K562 (cell line): Measurements from ENCODE around the gene COL4A2. TPM values are rescaled to one million over a fixed set of nuclear protein-coding genes. Genes with fewer than 3 reads are reported as not detected.

Source experiments
- ATAC-seq: fragments of 200-7000 bp; cut with Tn5 transposase; 3 replicates; pipeline ENCODE4 v1.9.1; 2020; ENCODE audit warnings: moderate library complexity
- BruUV-seq: library from RNA; stranded (reverse); fragments of 400-500 nt; replicated peaks from 2 replicates; lab custom pipeline; 2021; lab: Mats Ljungman, UMichigan
- CTCF ChIA-PET: fragments of 300-600 bp; formaldehyde crosslinking; extraction: SDS; loops from one replicate; lab custom pipeline; 2021; ENCODE audit warnings: low intra/inter-chr PET ratio; lab: Yijun Ruan, JAX
- POLR2A ChIA-PET: fragments of 300-600, 350-650 bp; sonication (Branson Sonifier 250); formaldehyde crosslinking; extraction: SDS; loops from one replicate; lab custom pipeline; 2021; ENCODE audit warnings: antibody characterized with exemption, inconsistent platforms; lab: Yijun Ruan, JAX
- DNase-seq, 4 experiments: peaks; one replicate each; pipeline versions ENCODE4 v3.0.0 to v3.0.0-alpha.2; 2011 to 2018; ENCODE audit warnings: low spot score in 3 of 4, mixed read lengths in 3 of 4; ENCODE audit errors: extremely low read depth in 1 of 4
- FAIRE-seq: peaks from 2 replicates; lab custom pipeline; 2011; peaks lifted over from hg19 to GRCh38; lab: Jason Lieb, UNC
- H2AFZ ChIP-seq: 2 replicates; pipeline ENCODE4 v1.6.0; 2011; ENCODE audit warnings: low read depth, low read length, control low read depth, inconsistent platforms
- H3K27ac ChIP-seq: fragments of 200-600 bp; 3 replicates; pipeline ENCODE4 v1.8.0; 2011; ENCODE audit warnings: low read depth, mild to moderate bottlenecking, control low read depth, inconsistent platforms, low read length, moderate library complexity, mixed read lengths; ENCODE audit errors: extremely low read depth
- H3K27me3 ChIP-seq, 2 experiments: fragments of 300-600 bp in 1 of 2; 2 replicates in 1 of 2; 3 replicates in 1 of 2; pipeline versions ENCODE4 v1.6.0 to v1.8.0; 2011; ENCODE audit warnings: inconsistent platforms in 2 of 2, low read length in 2 of 2, mild to moderate bottlenecking in 1 of 2, mixed read lengths in 1 of 2, moderate library complexity in 1 of 2; ENCODE audit not compliant: control insufficient read depth in 2 of 2, insufficient read depth in 2 of 2
- H3K36me3 ChIP-seq: fragments of 300-600 bp; 3 replicates; pipeline ENCODE4 v1.8.0; 2011; ENCODE audit warnings: mild to moderate bottlenecking, low read length, inconsistent platforms; ENCODE audit not compliant: control insufficient read depth, insufficient read depth
- H3K4me1 ChIP-seq, 2 experiments: fragments of 200-600 bp in 1 of 2; replicated peaks in 1 of 2; 2 replicates in 1 of 2; 3 replicates in 1 of 2; pipeline versions ENCODE4 v1.5.1 to v1.8.0; 2011; ENCODE audit warnings: inconsistent platforms in 2 of 2, low read length in 2 of 2, mild to moderate bottlenecking in 1 of 2, mixed read lengths in 1 of 2, moderate library complexity in 1 of 2; ENCODE audit not compliant: control insufficient read depth in 2 of 2, insufficient read depth in 2 of 2
- H3K4me2 ChIP-seq: 2 replicates; pipeline ENCODE4 v1.6.1; 2011; ENCODE audit warnings: low read length, control low read depth, inconsistent platforms, mixed read lengths; ENCODE audit not compliant: insufficient read depth
- H3K4me3 ChIP-seq: fragments of 200-600 bp; sonication (generic), shearing (Covaris generic); 2 replicates; pipeline ENCODE4 v1.5.1; 2016; ENCODE audit warnings: control low read depth, inconsistent platforms
- H3K79me2 ChIP-seq: fragments of 200-600 bp; 3 replicates; pipeline ENCODE4 v1.8.0; 2011; ENCODE audit warnings: low read length, inconsistent platforms; ENCODE audit not compliant: control insufficient read depth, insufficient read depth
- H3K9ac ChIP-seq, 2 experiments: 2 replicates each; pipeline versions ENCODE4 v1.6.0 to v1.6.1; 2011; ENCODE audit warnings: low read depth in 2 of 2, low read length in 2 of 2, control low read depth in 1 of 2, inconsistent platforms in 1 of 2, mild to moderate bottlenecking in 1 of 2, mixed read lengths in 1 of 2; ENCODE audit not compliant: insufficient read depth in 1 of 2
- H3K9me1 ChIP-seq: one replicate; pipeline ENCODE4 v1.6.0; 2011; ENCODE audit warnings: inconsistent platforms, mild to moderate bottlenecking, low read length, moderate library complexity; ENCODE audit not compliant: control insufficient read depth, insufficient read depth
- H3K9me3 ChIP-seq: replicated peaks from 2 replicates; pipeline ENCODE4 v1.5.1; 2011; ENCODE audit warnings: low read depth, low read length, inconsistent platforms; ENCODE audit not compliant: control insufficient read depth, insufficient read depth
- H4K20me1 ChIP-seq: replicated peaks from 2 replicates; pipeline ENCODE4 v1.6.1; 2011; ENCODE audit warnings: low read length, inconsistent platforms, mixed read lengths; ENCODE audit not compliant: control insufficient read depth, insufficient read depth
- ATF4 ChIP-seq: fragments of 450-650 bp; formaldehyde crosslinking; IDR thresholded peaks from 2 replicates; pipeline ENCODE4 v1.4.0; 2022; ENCODE audit warnings: mild to moderate bottlenecking, moderate library complexity
- CCNT2 ChIP-seq: IDR thresholded peaks from 2 replicates; pipeline ENCODE4 v1.6.1; 2011; ENCODE audit warnings: borderline replicate concordance, low read depth, mild to moderate bottlenecking, moderate library complexity, mixed read lengths, low read length; ENCODE audit not compliant: insufficient read length; ENCODE audit errors: extremely low read depth
- KAT8 ChIP-seq: fragments of 450-650 bp; IDR thresholded peaks from 2 replicates; pipeline ENCODE4 v1.6.1; 2016; ENCODE audit warnings: low read depth, mild to moderate bottlenecking
- L3MBTL2 ChIP-seq: fragments of 450-650 bp; IDR thresholded peaks from 2 replicates; pipeline ENCODE4 v1.6.1; 2016; ENCODE audit warnings: mild to moderate bottlenecking, moderate library complexity
- NKRF ChIP-seq: fragments of 450-650 bp; IDR thresholded peaks from 2 replicates; pipeline ENCODE4 v1.6.1; 2016; ENCODE audit warnings: borderline replicate concordance
- PHB ChIP-seq: fragments of 250-450 bp; sonication (Bioruptor Pico); IDR thresholded peaks from 2 replicates; pipeline ENCODE4 v1.5.0; 2021
- PHF21A ChIP-seq: fragments of 450-650 bp; IDR thresholded peaks from 2 replicates; pipeline ENCODE4 v1.6.1; 2017; ENCODE audit warnings: low read depth, borderline replicate concordance
- PML ChIP-seq: IDR thresholded peaks from 2 replicates; pipeline ENCODE4 v1.6.1; 2012; ENCODE audit warnings: low read length, inconsistent platforms
- ZNF253 ChIP-seq: fragments of 250-450 bp; sonication (Bioruptor Pico); conservative IDR thresholded peaks from 2 replicates; pipeline ENCODE4 v1.6.1; 2021; ENCODE audit warnings: mild to moderate bottlenecking
- ZNF347 ChIP-seq: fragments of 450-650 bp; formaldehyde crosslinking; IDR thresholded peaks from 2 replicates; pipeline ENCODE4 v1.4.0; 2020; ENCODE audit warnings: low read depth, mild to moderate bottlenecking, moderate library complexity
- ZNF639 ChIP-seq, 2 experiments: fragments of 200-800 bp in 1 of 2; sonication (Bioruptor generic) in 1 of 2; sonication (generic) in 1 of 2; formaldehyde crosslinking in 1 of 2; IDR thresholded peaks in 1 of 2; conservative IDR thresholded peaks in 1 of 2; 2 replicates each; pipeline versions ENCODE4 v1.5.0 to v1.6.1; 2016 to 2020; ENCODE audit warnings: missing compliant biosample characterization in 1 of 2, missing genetic modification characterization in 1 of 2, missing genetic modification reagents in 1 of 2
- ZSCAN32 ChIP-seq: fragments of 450-650 bp; formaldehyde crosslinking; IDR thresholded peaks from 2 replicates; pipeline ENCODE4 v1.4.0; 2020; ENCODE audit warnings: mild to moderate bottlenecking, moderate library complexity
- WGBS: fragments of 100-300 bp; shearing (Covaris generic); methylation state at CpG from one replicate; pipeline ENCODE4 v1.1.6; 2016; ENCODE audit warnings: low coverage, mixed read lengths; ENCODE audit not compliant: insufficient coverage; ENCODE audit errors: missing lambda C conversion rate; 5-methylcytosine and 5-hydroxymethylcytosine counted together
- in situ Hi-C: fragments of 300-500 bp; cut with MboI; formaldehyde crosslinking; loops from 4 replicates; pipeline ENCODE4 v1.15.0; 2018; ENCODE audit warnings: inconsistent platforms, mixed read lengths
- intact Hi-C: fragments of 100-400 bp; cut with micrococcal nuclease; formaldehyde crosslinking; loops from 2 replicates; pipeline ENCODE4 v1.14.2; 2022
- polyA plus RNA-seq, 8 experiments: library from polyadenylated mRNA; depleted of rRNA in 4 of 8; stranded (reverse) in 5 of 8; unstranded in 3 of 8; fragments of >200 nt; fragmentation: Nextera tagmentation in 2 of 8; fragmentation: Illumina TruSeq in 1 of 8; extraction: Ambion mirVana in 2 of 8; extraction: Trizol in 1 of 8; gene quantifications; 2 replicates each; pipeline versions ENCODE4 v1.2.1 to v1.2.3, GENCODE V29; 2011 to 2014; ENCODE audit warnings: inconsistent platforms in 1 of 8, missing spikeins in 1 of 8
- total RNA-seq, 7 experiments: library from RNA; depleted of rRNA in 6 of 7; stranded (reverse); fragments of >200 nt in 6 of 7; fragmentation: Illumina TruSeq in 2 of 7; extraction: Trizol in 2 of 7; gene quantifications; 2 replicates each; pipeline versions ENCODE4 v1.2.1 to v1.2.3, GENCODE V29; 2011 to 2021; ENCODE audit warnings: low replicate concordance in 1 of 7

COL4A2 gene
- total and polyA plus RNA-seq, 9 of the 15 experiments (the other 6 are each of a cell fraction or from before 2014, with no cell fraction given): 0.13 to 15.2 (median 8.1) TPM

DNA sequence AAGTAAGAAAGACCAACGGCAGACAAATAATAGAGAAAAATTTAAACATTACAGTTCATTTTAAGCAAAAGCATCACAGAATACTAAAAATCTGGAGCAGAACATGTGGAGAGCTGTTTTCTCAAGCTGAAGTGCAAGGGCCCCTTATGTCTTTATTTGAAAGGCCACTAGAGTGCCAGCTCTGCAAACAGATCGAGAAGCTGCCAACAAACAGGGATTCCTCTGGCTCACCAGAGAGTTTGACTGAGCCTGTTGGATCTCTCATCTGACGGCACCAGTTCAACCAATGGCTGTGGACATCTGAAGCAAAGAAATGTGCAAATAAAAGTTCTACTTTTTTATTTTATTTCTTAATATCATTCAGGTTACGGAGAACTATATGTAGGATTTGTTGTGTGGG, 119.7 kb downstream of the COL4A2 start (continued):
- no peak for TF ChIP-seq CCNT2
- TF ChIP-seq ATF4: no peak
- no peak for TF ChIP-seq PHF21A
- TF ChIP-seq PML: no peak
- TF ChIP-seq PHB (CRISPR knock-in tag): no peak

GRCh38 chr13:110428313-110428712, 121.2 kb downstream of the COL4A2 start:
- Histone ChIP-seq H3K79me2 (no peaks in the 10 kb centered on the region), H2AFZ (peak overlapping the region; percentile 57), H3K9me1 (no peaks in the 10 kb centered on the region), H3K4me3 (no peak overlapping the region), H3K27me3 (peaks cover 6 to 43% of the 10 kb centered on the region in 2 experiments), H4K20me1 (no peaks in the 10 kb centered on the region), H3K9ac (no peak overlapping the region), H3K27ac (no peak overlapping the region), H3K36me3 (no peaks in the 10 kb centered on the region), H3K9me3 (no peaks in the 10 kb centered on the region), H3K4me2 (peak overlapping the region; percentile 6; the same call in 1 of the 2 replicates), H3K4me1 (peaks cover 0 to 3% of the 10 kb centered on the region in 2 experiments; a peak in 3 of 5 replicates)
- DNase-seq (peak in 3 of 4 experiments; percentile 9 to 21 (median 13)), FAIRE-seq (no peak), ATAC-seq (peak; percentile 71)
- ChIA-PET POLR2A (no interaction called here), CTCF (no interaction called here)
- no TSS peak for BruUV-seq
- WGBS: 3% methylated on average over 10 of the region's 13 CpGs
- intact Hi-C loops (no loop called here), in situ Hi-C loops (no loop called here)
- TF ChIP-seq NKRF: no peak
- no peak for TF ChIP-seq ZNF639 (CRISPR knock-in tag; conservative IDR thresholded peaks at IDR 0.05 in 1 of 2, IDR thresholded peaks at IDR 0.05 in 1 of 2)
- TF ChIP-seq ZNF347 (CRISPR knock-in tag): no peak
- peak; percentile 66 for TF ChIP-seq L3MBTL2
- TF ChIP-seq KAT8: no peak
- TF ChIP-seq ZNF253 (CRISPR knock-in tag): no peak
- TF ChIP-seq ZSCAN32 (CRISPR knock-in tag): no peak
